Central memory CD8-positive, alpha-beta T cell (primary cell): Measurements from ENCODE around the gene GPR4.
A peak's percentile ranks its signal among the peaks of the same experiment; 100 is the strongest.

Source experiments
- ATAC-seq: fragments of 150-1000 bp; cut with Tn5 transposase; replicated peaks from 2 replicates; pipeline ENCODE4 v1.10.0; 2022; ENCODE audit warnings: mild to moderate bottlenecking, moderate FRiP score, moderate number of reproducible peaks; ENCODE audit not compliant: poor library complexity, severe bottlenecking; ENCODE audit errors: extremely low read depth
- DNase-seq, 2 donors: peaks; one replicate each; pipeline ENCODE4 v3.0.0; 2021; ENCODE audit warnings: low spot score in 2 of 2
- H3K27ac Mint-ChIP-seq: one replicate; pipeline ENCODE4 v1.8.0; 2022; ENCODE audit warnings: low read depth, mild to moderate bottlenecking, moderate library complexity, mixed read lengths
- H3K27me3 Mint-ChIP-seq: one replicate; pipeline ENCODE4 v1.8.0; 2022; ENCODE audit warnings: mixed read lengths
- H3K36me3 Mint-ChIP-seq: one replicate; pipeline ENCODE4 v1.8.0; 2022; ENCODE audit warnings: mild to moderate bottlenecking, moderate library complexity, mixed read lengths; ENCODE audit not compliant: insufficient read depth
- H3K4me1 Mint-ChIP-seq: one replicate; pipeline ENCODE4 v1.8.0; 2022; ENCODE audit warnings: mixed read lengths
- H3K4me3 Mint-ChIP-seq: one replicate; pipeline ENCODE4 v1.8.0; 2022; ENCODE audit warnings: mild to moderate bottlenecking, moderate library complexity, mixed read lengths
- H3K9me3 Mint-ChIP-seq: one replicate; pipeline ENCODE4 v1.8.0; 2022; ENCODE audit warnings: mixed read lengths

Gene GPR4

DNA sequence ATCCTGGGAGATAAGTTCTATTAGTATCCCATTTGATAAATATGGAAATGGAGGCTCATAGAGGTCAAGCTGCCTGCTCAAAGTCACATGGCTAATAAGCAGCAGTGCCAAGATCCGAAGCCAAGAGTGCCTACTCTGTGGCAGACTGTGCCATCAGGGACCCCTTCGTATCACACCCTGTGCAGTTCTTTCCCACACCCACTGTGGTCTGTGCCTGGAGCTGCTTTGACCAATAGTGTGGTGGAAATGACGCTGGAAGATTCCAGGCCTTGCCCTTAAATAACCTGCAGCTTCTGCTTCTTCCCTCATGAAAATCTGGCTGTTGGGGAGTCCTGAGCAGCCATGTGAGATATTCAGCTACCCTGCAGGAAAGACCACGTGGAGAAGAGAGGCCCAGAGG is 27.5 kb downstream of the GPR4 start:
- ATAC-seq (no peak), DNase-seq (no peak)
- no peaks in the 10 kb centered on the region for H3K9me3 Mint-ChIP-seq
- H3K36me3 Mint-ChIP-seq = peaks cover 4% of the 10 kb centered on the region
- no peak overlapping the region for H3K4me3 Mint-ChIP-seq
- H3K27me3 Mint-ChIP-seq = no peaks in the 10 kb centered on the region
- peaks cover 22% of the 10 kb centered on the region for H3K4me1 Mint-ChIP-seq
- no peak overlapping the region for H3K27ac Mint-ChIP-seq

GRCh38 chr19:45571457-45572220 is 30.4 kb downstream of the GPR4 start:
- Mint-ChIP-seq H3K4me3 (no peak overlapping the region), H3K4me1 (peaks cover 9% of the 10 kb centered on the region), H3K27ac (no peak overlapping the region), H3K27me3 (no peaks in the 10 kb centered on the region), H3K9me3 (no peaks in the 10 kb centered on the region), H3K36me3 (no peaks in the 10 kb centered on the region)
- no peak for DNase-seq
- no peak for ATAC-seq

DNA sequence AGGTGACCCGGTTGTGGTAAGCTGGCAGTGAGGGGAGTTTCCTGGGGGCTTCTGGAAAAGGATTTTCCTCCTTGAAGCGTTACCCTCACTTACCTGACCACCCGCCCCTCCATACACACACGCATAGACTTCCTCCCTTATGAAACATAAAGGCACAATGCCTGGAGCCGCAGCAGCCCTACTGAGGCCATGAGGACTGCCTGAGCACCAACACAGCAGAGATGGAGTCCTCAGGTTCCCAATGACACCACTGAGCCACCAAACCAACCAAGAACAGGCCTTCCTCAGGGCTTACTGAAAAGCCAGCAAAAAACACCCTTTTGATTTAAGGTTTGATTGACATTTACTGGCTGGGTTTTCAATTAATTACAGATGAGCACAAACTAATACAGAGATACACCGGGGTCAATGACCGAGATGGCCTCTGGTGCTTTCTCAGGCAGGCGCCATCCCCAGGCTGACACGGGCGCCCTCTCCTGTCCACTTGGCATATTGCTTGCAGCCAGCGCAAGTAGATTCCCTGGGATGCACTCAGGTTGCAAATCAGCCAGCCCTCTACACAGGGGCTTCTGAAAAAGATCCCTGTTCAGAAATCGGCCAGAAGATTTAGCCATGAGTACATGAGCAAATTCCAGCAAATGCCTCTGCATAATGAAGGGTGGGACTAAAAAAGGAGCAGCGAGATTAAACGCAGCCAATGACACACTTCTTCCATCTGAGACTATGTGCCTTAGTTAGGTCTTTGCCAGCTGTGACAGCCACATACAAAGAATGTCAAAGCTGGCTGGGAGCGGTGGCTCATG is 32.2 kb downstream of the GPR4 start:
- Mint-ChIP-seq H3K27ac (no peak overlapping the region), H3K9me3 (no peaks in the 10 kb centered on the region), H3K36me3 (no peaks in the 10 kb centered on the region), H3K27me3 (no peaks in the 10 kb centered on the region), H3K4me1 (peaks cover 6% of the 10 kb centered on the region), H3K4me3 (no peak overlapping the region)
- ATAC-seq (peak; percentile 14), DNase-seq (peak in 1 of 2 donors; percentile 43)

- no peak for DNase-seq
- peaks cover 6% of the 10 kb centered on the region for H3K4me1 Mint-ChIP-seq
- H3K36me3 Mint-ChIP-seq = no peaks in the 10 kb centered on the region
- no peak overlapping the region for H3K4me3 Mint-ChIP-seq
- no peaks in the 10 kb centered on the region for H3K9me3 Mint-ChIP-seq
- ATAC-seq = no peak
- H3K27ac Mint-ChIP-seq = no peak overlapping the region
- H3K27me3 Mint-ChIP-seq = no peaks in the 10 kb centered on the region
Observed at GRCh38 chr19:45568732-45569131, 33.3 kb downstream of the GPR4 start.

GRCh38 chr19:45567609-45568008 is 34.4 kb downstream of the GPR4 start:
- no peak for ATAC-seq
- H3K27ac Mint-ChIP-seq = no peak overlapping the region
- DNase-seq = no peak
- H3K36me3 Mint-ChIP-seq = peaks cover 2% of the 10 kb centered on the region
- peaks cover 6% of the 10 kb centered on the region for H3K4me1 Mint-ChIP-seq
- H3K9me3 Mint-ChIP-seq = no peaks in the 10 kb centered on the region
- H3K4me3 Mint-ChIP-seq = no peak overlapping the region
- H3K27me3 Mint-ChIP-seq = no peaks in the 10 kb centered on the region

DNA sequence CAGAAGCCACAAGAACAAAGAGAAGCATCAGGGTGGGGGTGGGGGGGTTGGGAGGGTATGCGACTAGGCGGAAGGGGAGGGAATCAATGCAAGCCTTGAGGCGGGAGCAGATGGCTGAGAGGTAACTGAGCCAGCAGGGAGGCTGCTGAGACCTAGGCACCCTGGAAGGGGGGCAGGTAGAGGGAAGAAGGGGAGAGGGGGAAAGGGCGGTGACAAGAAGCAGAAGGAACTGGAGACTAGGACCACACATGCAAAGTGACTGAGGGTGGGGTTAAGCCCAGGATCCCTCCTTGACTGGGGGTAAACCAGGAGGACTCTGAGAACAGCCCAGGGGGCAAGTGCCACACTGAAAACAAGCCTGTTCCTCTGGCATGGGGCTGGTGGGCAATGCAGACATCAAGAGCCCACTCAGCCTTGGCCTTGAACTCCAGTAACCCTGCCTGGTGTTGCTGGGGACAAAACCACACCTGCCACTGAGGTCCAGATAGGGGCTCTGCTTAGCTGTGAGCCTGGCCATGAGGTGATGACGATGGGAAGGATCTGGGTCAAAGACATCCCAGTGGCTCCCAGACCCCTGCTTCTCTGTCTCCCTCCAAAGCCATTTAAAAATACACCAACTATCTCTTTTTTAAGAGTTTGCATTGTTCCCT is 37.8 kb downstream of the GPR4 start:
- peaks cover 8% of the 10 kb centered on the region for H3K4me1 Mint-ChIP-seq
- no peak overlapping the region for H3K27ac Mint-ChIP-seq
- H3K36me3 Mint-ChIP-seq = peaks cover 3% of the 10 kb centered on the region
- DNase-seq (no peak), ATAC-seq (no peak)
- H3K4me3 Mint-ChIP-seq = no peak overlapping the region
- H3K9me3 Mint-ChIP-seq = no peaks in the 10 kb centered on the region
- no peaks in the 10 kb centered on the region for H3K27me3 Mint-ChIP-seq

GRCh38 chr19:45560686-45561085 is 41.3 kb downstream of the GPR4 start:
- Mint-ChIP-seq H3K27ac (no peak overlapping the region), H3K4me3 (no peak overlapping the region), H3K36me3 (peaks cover 6% of the 10 kb centered on the region), H3K9me3 (no peaks in the 10 kb centered on the region), H3K4me1 (peaks cover 20% of the 10 kb centered on the region), H3K27me3 (no peaks in the 10 kb centered on the region)
- DNase-seq (no peak), ATAC-seq (no peak)

- H3K27me3 Mint-ChIP-seq = no peaks in the 10 kb centered on the region
- H3K9me3 Mint-ChIP-seq = no peaks in the 10 kb centered on the region
- ATAC-seq (no peak), DNase-seq (no peak)
- H3K27ac Mint-ChIP-seq = no peak overlapping the region
- peaks cover 6% of the 10 kb centered on the region for H3K36me3 Mint-ChIP-seq
- peaks cover 20% of the 10 kb centered on the region for H3K4me1 Mint-ChIP-seq
- H3K4me3 Mint-ChIP-seq = no peak overlapping the region
Observed at GRCh38 chr19:45560038-45560437, 42.0 kb downstream of the GPR4 start.

- Mint-ChIP-seq H3K4me3 (no peak overlapping the region), H3K27ac (no peak overlapping the region)
Observed at GRCh38 chr19:45558399-45558878, 43.6 kb downstream of the GPR4 start.

GRCh38 chr19:45556835-45557234 is 45.2 kb downstream of the GPR4 start:
- Mint-ChIP-seq H3K9me3 (no peaks in the 10 kb centered on the region), H3K4me3 (no peak overlapping the region), H3K36me3 (peaks cover 3% of the 10 kb centered on the region), H3K4me1 (peaks cover 20% of the 10 kb centered on the region), H3K27me3 (no peaks in the 10 kb centered on the region), H3K27ac (no peak overlapping the region)
- DNase-seq (no peak), ATAC-seq (no peak)

More at GRCh38 chr19:45558399-45558878, 43.6 kb downstream of the GPR4 start:
- Mint-ChIP-seq H3K36me3 (peaks cover 6% of the 10 kb centered on the region), H3K4me1 (peaks cover 20% of the 10 kb centered on the region), H3K27me3 (no peaks in the 10 kb centered on the region), H3K9me3 (no peaks in the 10 kb centered on the region)
- DNase-seq (peak; percentile 43 to 55), ATAC-seq (peak; percentile 99)

- Mint-ChIP-seq H3K27ac (no peak overlapping the region), H3K4me1 (peaks cover 12% of the 10 kb centered on the region), H3K9me3 (no peaks in the 10 kb centered on the region), H3K36me3 (peaks cover 6% of the 10 kb centered on the region), H3K4me3 (no peak overlapping the region), H3K27me3 (no peaks in the 10 kb centered on the region)
- DNase-seq (no peak), ATAC-seq (no peak)
Observed at GRCh38 chr19:45554481-45554880, 47.5 kb downstream of the GPR4 start.

DNA sequence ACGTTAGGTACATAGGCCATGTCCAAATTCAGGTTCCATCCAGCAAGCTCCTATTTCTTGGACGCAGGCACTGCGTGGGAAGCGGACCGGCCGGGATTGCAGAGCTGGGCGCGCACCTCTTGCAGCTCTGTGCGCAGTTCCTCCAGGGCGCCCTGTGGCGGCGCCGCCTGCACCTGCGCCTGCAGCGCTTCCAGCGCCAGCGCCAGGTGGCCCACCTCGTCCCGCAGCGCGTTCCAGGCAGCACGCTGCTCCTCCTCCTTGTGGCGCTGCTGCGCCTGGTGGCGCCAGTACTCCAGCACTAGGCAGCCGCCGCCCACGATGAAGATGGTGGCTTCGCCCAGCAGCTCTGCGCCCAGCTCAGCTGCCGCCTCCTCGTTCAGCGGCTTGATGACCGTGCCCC is 48.5 kb downstream of the GPR4 start:
- ATAC-seq (no peak), DNase-seq (no peak)
- no peak overlapping the region for H3K27ac Mint-ChIP-seq
- peaks cover 12% of the 10 kb centered on the region for H3K4me1 Mint-ChIP-seq
- no peaks in the 10 kb centered on the region for H3K27me3 Mint-ChIP-seq
- no peak overlapping the region for H3K4me3 Mint-ChIP-seq
- peaks cover 4% of the 10 kb centered on the region for H3K36me3 Mint-ChIP-seq
- H3K9me3 Mint-ChIP-seq = no peaks in the 10 kb centered on the region
